NCI-H446 (cell line): ENCODE results near the gene CDCA5.

Source experiments
- DNase-seq, 2 experiments: peaks; one replicate each; lab custom pipeline; 2025; lab: John Stamatoyannopoulos, UW

Gene CDCA5

GRCh38 chr11:65107078-65107477 lies 23.2 kb upstream of the CDCA5 start:
- DNase-seq = no peak

- no peak for DNase-seq
Observed at GRCh38 chr11:65104628-65105027, 20.8 kb upstream of the CDCA5 start.

- DNase-seq = no peak
Observed at GRCh38 chr11:65103476-65103875, 19.6 kb upstream of the CDCA5 start.

- no peak for DNase-seq
Observed at GRCh38 chr11:65102142-65103095, 18.6 kb upstream of the CDCA5 start.

- DNase-seq = no peak
Observed at GRCh38 chr11:65100674-65101350, 17.0 kb upstream of the CDCA5 start.

- no peak for DNase-seq
Observed at GRCh38 chr11:65096926-65097325, 13.1 kb upstream of the CDCA5 start.

- DNase-seq = peak; percentile 86 to 92
Observed at GRCh38 chr11:65095974-65096806, 12.3 kb upstream of the CDCA5 start, which contains the start of gene VPS51. Gene VPS51 (plus strand): TSS chr11:65096214. CDS start chr11:65096251, 37 bp downstream.

- no peak for DNase-seq
Observed at GRCh38 chr11:65095427-65095826, 11.6 kb upstream of the CDCA5 start.

GRCh38 chr11:65090628-65091027 lies 6.8 kb upstream of the CDCA5 start:
- DNase-seq = no peak

- DNase-seq = no peak
Observed at GRCh38 chr11:65089621-65090020, 5.8 kb upstream of the CDCA5 start.

GRCh38 chr11:65087827-65088226 lies 4.0 kb upstream of the CDCA5 start:
- no peak for DNase-seq

GRCh38 chr11:65087216-65087615 lies 3.4 kb upstream of the CDCA5 start:
- DNase-seq = no peak

GRCh38 chr11:65086809-65087208 lies 3.0 kb upstream of the CDCA5 start:
- DNase-seq = no peak

- DNase-seq = no peak
Observed at GRCh38 chr11:65085446-65085845, 1.6 kb upstream of the CDCA5 start.

- DNase-seq = no peak
Observed at GRCh38 chr11:65084598-65085375, 947 bp upstream of the CDCA5 start.

GRCh38 chr11:65083134-65083833 lies 556 bp downstream of the CDCA5 start:
- no peak for DNase-seq

- DNase-seq = no peak
Observed at GRCh38 chr11:65078786-65079342, 5.0 kb downstream of the CDCA5 start.

- DNase-seq = peak in 1 of 2 experiments; percentile 18
Observed at GRCh38 chr11:65078151-65078550, 5.7 kb downstream of the CDCA5 start.

- DNase-seq = no peak
Observed at GRCh38 chr11:65077451-65077850, 6.4 kb downstream of the CDCA5 start.

- no peak for DNase-seq
Observed at GRCh38 chr11:65072631-65072966, 11.2 kb downstream of the CDCA5 start.
